ENCODE measurements around the gene SLIT1.

The SLIT1 gene

GRCh38 chr10:97188261-97188711, 2.5 kb upstream of the SLIT1 start:
- peaks cover 13 to 16% of the 10 kb centered on the region in 2 donors for H3K4me1 Mint-ChIP-seq
- H3K36me3 Mint-ChIP-seq: no peaks in the 10 kb centered on the region
- H3K27ac Mint-ChIP-seq: no peak overlapping the region
- H3K9me3 Mint-ChIP-seq: no peaks in the 10 kb centered on the region
- H3K27me3 Mint-ChIP-seq: peaks cover 66 to 71% of the 10 kb centered on the region in 2 donors
- ATAC-seq (replicated peaks) (peak; percentile 54 to 72), DNase-seq (no peak)
- no peak overlapping the region for H3K4me3 Mint-ChIP-seq

- H3K27me3 Mint-ChIP-seq: peaks cover 64 to 71% of the 10 kb centered on the region in 2 donors
- no peak for ATAC-seq (replicated peaks)
- H3K4me1 Mint-ChIP-seq: peaks cover 13 to 16% of the 10 kb centered on the region in 2 donors
- no peak overlapping the region for H3K27ac Mint-ChIP-seq
- H3K4me3 Mint-ChIP-seq: no peak overlapping the region
- H3K36me3 Mint-ChIP-seq: no peaks in the 10 kb centered on the region
- H3K9me3 Mint-ChIP-seq: no peaks in the 10 kb centered on the region
- no peak for DNase-seq
These were observed 1.2 kb upstream of the SLIT1 start for GRCh38 chr10:97186911-97187310.

GRCh38 chr10:97184971-97185325, 811 bp downstream of the SLIT1 start:
- H3K27me3 Mint-ChIP-seq: peaks cover 76 to 84% of the 10 kb centered on the region in 2 donors
- DNase-seq (no peak), ATAC-seq (replicated peaks) (no peak)
- no peaks in the 10 kb centered on the region for H3K9me3 Mint-ChIP-seq
- H3K27ac Mint-ChIP-seq: no peak overlapping the region
- no peaks in the 10 kb centered on the region for H3K36me3 Mint-ChIP-seq
- H3K4me3 Mint-ChIP-seq: peak overlapping the region; percentile 57 to 68
- H3K4me1 Mint-ChIP-seq: peaks cover 13 to 16% of the 10 kb centered on the region in 2 donors

- no peaks in the 10 kb centered on the region for H3K36me3 Mint-ChIP-seq
- H3K27ac Mint-ChIP-seq: no peak overlapping the region
- DNase-seq (no peak), ATAC-seq (replicated peaks) (no peak)
- no peak overlapping the region for H3K4me3 Mint-ChIP-seq
- peaks cover 9 to 16% of the 10 kb centered on the region in 2 donors for H3K4me1 Mint-ChIP-seq
- peaks cover 66 to 75% of the 10 kb centered on the region in 2 donors for H3K27me3 Mint-ChIP-seq
- no peaks in the 10 kb centered on the region for H3K9me3 Mint-ChIP-seq
These were observed 2.4 kb downstream of the SLIT1 start for GRCh38 chr10:97183314-97183713.

- H3K27me3 Mint-ChIP-seq: peaks cover 59 to 67% of the 10 kb centered on the region in 2 donors
- no peak overlapping the region for H3K4me3 Mint-ChIP-seq
- peaks cover 9 to 16% of the 10 kb centered on the region in 2 donors for H3K4me1 Mint-ChIP-seq
- ATAC-seq (replicated peaks) (no peak), DNase-seq (no peak)
- H3K9me3 Mint-ChIP-seq: no peaks in the 10 kb centered on the region
- H3K27ac Mint-ChIP-seq: no peak overlapping the region
- H3K36me3 Mint-ChIP-seq: no peaks in the 10 kb centered on the region
These were observed 3.3 kb downstream of the SLIT1 start for GRCh38 chr10:97182288-97182990.

GRCh38 chr10:97180986-97181385, 4.8 kb downstream of the SLIT1 start:
- H3K4me3 Mint-ChIP-seq: no peak overlapping the region
- ATAC-seq (replicated peaks) (no peak), DNase-seq (no peak)
- H3K36me3 Mint-ChIP-seq: no peaks in the 10 kb centered on the region
- no peaks in the 10 kb centered on the region for H3K9me3 Mint-ChIP-seq
- H3K4me1 Mint-ChIP-seq: peaks cover 6 to 10% of the 10 kb centered on the region in 2 donors
- H3K27ac Mint-ChIP-seq: no peak overlapping the region
- H3K27me3 Mint-ChIP-seq: peaks cover 44 to 52% of the 10 kb centered on the region in 2 donors

GRCh38 chr10:97180363-97180755, 5.4 kb downstream of the SLIT1 start:
- Mint-ChIP-seq H3K4me1 (peaks cover 4 to 7% of the 10 kb centered on the region in 2 donors), H3K27me3 (peaks cover 45 to 47% of the 10 kb centered on the region in 2 donors), H3K4me3 (no peak overlapping the region), H3K36me3 (no peaks in the 10 kb centered on the region), H3K27ac (no peak overlapping the region), H3K9me3 (no peaks in the 10 kb centered on the region)
- DNase-seq: no peak
- no peak for ATAC-seq (replicated peaks)

GRCh38 chr10:97179731-97180362, 5.9 kb downstream of the SLIT1 start:
- ATAC-seq (replicated peaks) (peak in 1 of 2 donors; percentile 41), DNase-seq (no peak)
- Mint-ChIP-seq H3K9me3 (no peaks in the 10 kb centered on the region), H3K27ac (no peak overlapping the region), H3K4me1 (peaks cover 2 to 3% of the 10 kb centered on the region in 2 donors), H3K27me3 (peaks cover 42 to 43% of the 10 kb centered on the region in 2 donors), H3K4me3 (no peak overlapping the region), H3K36me3 (no peaks in the 10 kb centered on the region)

GRCh38 chr10:97179311-97179710, 6.4 kb downstream of the SLIT1 start:
- Mint-ChIP-seq H3K27me3 (peaks cover 36 to 38% of the 10 kb centered on the region in 2 donors), H3K27ac (no peak overlapping the region), H3K4me1 (no peaks in the 10 kb centered on the region), H3K4me3 (no peak overlapping the region), H3K9me3 (no peaks in the 10 kb centered on the region), H3K36me3 (no peaks in the 10 kb centered on the region)
- DNase-seq (no peak), ATAC-seq (replicated peaks) (no peak)

- Mint-ChIP-seq H3K36me3 (no peaks in the 10 kb centered on the region), H3K27me3 (peaks cover 24 to 25% of the 10 kb centered on the region in 2 donors), H3K4me1 (no peaks in the 10 kb centered on the region), H3K9me3 (no peaks in the 10 kb centered on the region), H3K27ac (no peak overlapping the region), H3K4me3 (no peak overlapping the region)
- DNase-seq: no peak
- no peak for ATAC-seq (replicated peaks)
These were observed 7.7 kb downstream of the SLIT1 start for GRCh38 chr10:97178074-97178473.

- no peak for ATAC-seq (replicated peaks)
- Mint-ChIP-seq H3K27me3 (peaks cover 26 to 30% of the 10 kb centered on the region in 2 donors), H3K27ac (no peak overlapping the region), H3K36me3 (no peaks in the 10 kb centered on the region), H3K9me3 (no peaks in the 10 kb centered on the region), H3K4me3 (no peak overlapping the region), H3K4me1 (no peaks in the 10 kb centered on the region)
- DNase-seq: no peak
These were observed 9.5 kb downstream of the SLIT1 start for GRCh38 chr10:97176226-97176625.

GRCh38 chr10:97175586-97175985, 10.2 kb downstream of the SLIT1 start:
- peaks cover 28 to 29% of the 10 kb centered on the region in 2 donors for H3K27me3 Mint-ChIP-seq
- DNase-seq: no peak
- no peaks in the 10 kb centered on the region for H3K36me3 Mint-ChIP-seq
- H3K4me3 Mint-ChIP-seq: no peak overlapping the region
- no peak overlapping the region for H3K27ac Mint-ChIP-seq
- H3K4me1 Mint-ChIP-seq: no peaks in the 10 kb centered on the region
- H3K9me3 Mint-ChIP-seq: no peaks in the 10 kb centered on the region
- ATAC-seq (replicated peaks): no peak

- no peak overlapping the region for H3K27ac Mint-ChIP-seq
- DNase-seq: no peak
- H3K36me3 Mint-ChIP-seq: no peaks in the 10 kb centered on the region
- H3K4me1 Mint-ChIP-seq: no peaks in the 10 kb centered on the region
- no peak overlapping the region for H3K4me3 Mint-ChIP-seq
- H3K27me3 Mint-ChIP-seq: peaks cover 23 to 28% of the 10 kb centered on the region in 2 donors
- H3K9me3 Mint-ChIP-seq: no peaks in the 10 kb centered on the region
- no peak for ATAC-seq (replicated peaks)
These were observed 10.8 kb downstream of the SLIT1 start for GRCh38 chr10:97174941-97175340.

GRCh38 chr10:97174276-97174775, 11.4 kb downstream of the SLIT1 start:
- Mint-ChIP-seq H3K27me3 (peaks cover 30 to 34% of the 10 kb centered on the region in 2 donors), H3K36me3 (no peaks in the 10 kb centered on the region), H3K4me1 (no peaks in the 10 kb centered on the region), H3K27ac (no peak overlapping the region), H3K9me3 (no peaks in the 10 kb centered on the region), H3K4me3 (no peak overlapping the region)
- DNase-seq (no peak), ATAC-seq (replicated peaks) (no peak)

GRCh38 chr10:97173036-97173435, 12.7 kb downstream of the SLIT1 start:
- ATAC-seq (replicated peaks) (no peak), DNase-seq (no peak)
- Mint-ChIP-seq H3K27me3 (peaks cover 38 to 41% of the 10 kb centered on the region in 2 donors), H3K4me1 (no peaks in the 10 kb centered on the region), H3K27ac (no peak overlapping the region), H3K36me3 (no peaks in the 10 kb centered on the region), H3K9me3 (no peaks in the 10 kb centered on the region), H3K4me3 (no peak overlapping the region)
